PFSK-1 (cell line): Measurements from ENCODE around the gene NID1.

Source experiments
- FOXP2 ChIP-seq: optimal IDR thresholded peaks from 2 replicates; pipeline ENCODE3; 2011; ENCODE audit warnings: borderline replicate concordance, control low read depth, inconsistent platforms; ENCODE audit not compliant: insufficient read depth; ENCODE audit errors: extremely low read length, extremely low read depth
- POLR2AphosphoS5 ChIP-seq: IDR thresholded peaks from 2 replicates; pipeline ENCODE4 v1.6.1; 2012; ENCODE audit warnings: low read depth, mild to moderate bottlenecking, control low read depth, low read length, moderate library complexity
- SIN3A ChIP-seq: IDR thresholded peaks from 2 replicates; pipeline ENCODE4 v1.6.1; 2012; ENCODE audit warnings: mild to moderate bottlenecking, low read length, moderate library complexity, borderline replicate concordance; ENCODE audit not compliant: insufficient read depth
- TAF1 ChIP-seq: IDR thresholded peaks from 2 replicates; pipeline ENCODE4 v1.6.1; 2012; ENCODE audit warnings: low read length, control low read depth, borderline replicate concordance; ENCODE audit not compliant: insufficient read depth
- TF ChIP-seq, protein P1 (sequence below), 2 experiments: IDR thresholded peaks; 2 replicates each; pipeline versions ENCODE4 v1.6.1 to v1.8.0; 2011 to 2012; ENCODE audit warnings: low read depth in 2 of 2, low read length in 2 of 2, control low read depth in 1 of 2, inconsistent platforms in 1 of 2, mild to moderate bottlenecking in 1 of 2, moderate library complexity in 1 of 2; ENCODE audit not compliant: insufficient read depth in 1 of 2

The NID1 gene

DNA sequence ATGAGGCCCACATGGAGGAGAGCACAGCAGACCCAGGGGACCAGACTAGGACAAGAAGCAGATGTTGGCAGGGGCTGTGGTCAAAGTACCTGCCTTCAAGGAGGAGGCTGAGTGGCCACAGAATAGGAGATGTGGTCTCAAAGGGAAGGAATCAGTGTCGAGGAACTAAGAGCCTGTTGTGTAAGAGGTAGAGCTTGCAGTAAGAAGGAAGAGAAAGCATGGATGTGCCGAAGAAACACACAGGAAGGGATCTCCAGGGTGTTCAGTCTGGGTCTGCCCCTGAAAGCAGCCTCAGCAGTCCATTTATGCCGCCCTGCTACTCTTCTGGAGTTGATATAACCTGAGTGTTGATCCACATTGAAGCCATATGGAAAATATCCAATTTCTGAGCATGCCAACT, 83.9 kb downstream of the NID1 start:
- TF ChIP-seq FOXP2 (no peak), TAF1 (no peak), SIN3A (no peak), POLR2AphosphoS5 (no peak)
- TF ChIP-seq, protein P1, sequence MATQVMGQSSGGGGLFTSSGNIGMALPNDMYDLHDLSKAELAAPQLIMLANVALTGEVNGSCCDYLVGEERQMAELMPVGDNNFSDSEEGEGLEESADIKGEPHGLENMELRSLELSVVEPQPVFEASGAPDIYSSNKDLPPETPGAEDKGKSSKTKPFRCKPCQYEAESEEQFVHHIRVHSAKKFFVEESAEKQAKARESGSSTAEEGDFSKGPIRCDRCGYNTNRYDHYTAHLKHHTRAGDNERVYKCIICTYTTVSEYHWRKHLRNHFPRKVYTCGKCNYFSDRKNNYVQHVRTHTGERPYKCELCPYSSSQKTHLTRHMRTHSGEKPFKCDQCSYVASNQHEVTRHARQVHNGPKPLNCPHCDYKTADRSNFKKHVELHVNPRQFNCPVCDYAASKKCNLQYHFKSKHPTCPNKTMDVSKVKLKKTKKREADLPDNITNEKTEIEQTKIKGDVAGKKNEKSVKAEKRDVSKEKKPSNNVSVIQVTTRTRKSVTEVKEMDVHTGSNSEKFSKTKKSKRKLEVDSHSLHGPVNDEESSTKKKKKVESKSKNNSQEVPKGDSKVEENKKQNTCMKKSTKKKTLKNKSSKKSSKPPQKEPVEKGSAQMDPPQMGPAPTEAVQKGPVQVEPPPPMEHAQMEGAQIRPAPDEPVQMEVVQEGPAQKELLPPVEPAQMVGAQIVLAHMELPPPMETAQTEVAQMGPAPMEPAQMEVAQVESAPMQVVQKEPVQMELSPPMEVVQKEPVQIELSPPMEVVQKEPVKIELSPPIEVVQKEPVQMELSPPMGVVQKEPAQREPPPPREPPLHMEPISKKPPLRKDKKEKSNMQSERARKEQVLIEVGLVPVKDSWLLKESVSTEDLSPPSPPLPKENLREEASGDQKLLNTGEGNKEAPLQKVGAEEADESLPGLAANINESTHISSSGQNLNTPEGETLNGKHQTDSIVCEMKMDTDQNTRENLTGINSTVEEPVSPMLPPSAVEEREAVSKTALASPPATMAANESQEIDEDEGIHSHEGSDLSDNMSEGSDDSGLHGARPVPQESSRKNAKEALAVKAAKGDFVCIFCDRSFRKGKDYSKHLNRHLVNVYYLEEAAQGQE (IDR thresholded peaks at IDR 0.05; ENCODE audit: insufficient read depth in 1 of 2, low read depth in 2 of 2, low read length in 2 of 2), result no peak

DNA sequence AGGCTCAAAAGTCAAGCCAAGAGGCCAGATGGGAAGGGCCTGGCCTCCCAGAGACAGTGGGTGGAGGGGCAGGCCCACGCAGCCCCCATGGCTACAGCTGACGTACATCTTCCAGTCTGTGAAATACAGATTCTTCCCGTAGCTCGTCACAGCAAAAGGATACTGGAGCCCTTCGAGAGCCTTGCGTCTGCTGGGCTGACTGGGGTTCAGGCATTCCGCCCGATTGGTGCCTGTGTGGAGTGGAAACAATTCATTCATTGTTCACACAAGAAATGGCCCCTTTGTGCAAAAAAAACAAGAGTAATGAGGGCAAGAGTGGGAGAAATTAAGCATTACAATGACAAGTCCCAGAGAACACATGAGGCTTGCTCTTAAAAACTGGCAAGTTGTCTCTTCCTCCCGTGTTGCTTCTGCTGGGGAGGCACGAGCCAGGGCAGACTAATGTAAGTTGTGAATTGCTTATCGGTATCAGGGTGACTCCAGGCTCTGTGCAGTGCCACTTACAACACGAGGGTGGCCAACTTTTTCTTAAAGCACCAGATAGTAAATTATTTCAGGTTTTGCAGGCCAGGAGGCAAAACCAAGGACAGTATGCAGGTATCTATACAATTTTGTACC, 85.1 kb downstream of the NID1 start:
- no peak for TF ChIP-seq FOXP2
- TF ChIP-seq POLR2AphosphoS5, result no peak
- TF ChIP-seq TAF1, result no peak
- TF ChIP-seq SIN3A, result no peak
- TF ChIP-seq, protein P1 (IDR thresholded peaks at IDR 0.05; ENCODE audit: insufficient read depth in 1 of 2, low read depth in 2 of 2, low read length in 2 of 2), result no peak

DNA sequence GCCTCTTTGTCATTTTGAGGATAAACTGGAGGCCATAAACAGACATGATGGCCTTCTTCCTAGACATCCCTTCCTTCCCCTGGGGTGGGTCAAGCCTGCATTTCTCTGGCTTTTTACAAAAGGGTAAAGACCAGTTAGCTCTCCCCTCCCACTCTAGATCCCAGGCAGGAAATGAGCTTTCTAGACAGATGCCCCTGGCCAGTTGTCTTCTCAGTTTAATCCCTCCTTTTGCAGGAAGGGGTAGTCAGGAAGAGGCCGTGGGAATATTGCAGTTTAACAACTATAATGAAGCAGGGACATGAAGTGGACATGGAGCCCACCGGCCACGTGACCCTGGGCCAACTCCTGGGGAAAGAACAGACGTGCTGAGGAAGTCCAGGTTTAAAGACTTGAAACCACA, 85.7 kb downstream of the NID1 start:
- TF ChIP-seq, protein P1 (IDR thresholded peaks at IDR 0.05; ENCODE audit: insufficient read depth in 1 of 2, low read depth in 2 of 2, low read length in 2 of 2), result no peak
- TF ChIP-seq SIN3A (no peak), TAF1 (no peak), POLR2AphosphoS5 (no peak), FOXP2 (no peak)

DNA sequence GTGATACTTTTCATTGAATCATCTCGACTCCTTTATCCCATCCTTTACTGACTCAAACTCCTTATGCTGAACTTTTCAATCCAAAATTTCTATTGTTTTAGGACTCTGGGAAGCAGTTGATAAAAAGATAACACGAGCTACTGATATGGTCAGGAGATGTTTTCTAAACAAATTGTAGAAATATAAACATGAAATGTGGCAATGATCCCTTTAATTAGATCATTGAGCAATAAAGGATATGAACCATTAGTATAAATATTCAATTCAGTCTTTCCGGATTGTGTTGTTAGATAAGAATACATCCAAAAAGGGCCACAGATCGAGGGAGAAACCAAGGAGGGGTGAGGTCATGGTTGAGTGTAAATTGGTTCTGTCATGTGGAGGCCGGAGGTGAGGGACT, 88.4 kb downstream of the NID1 start:
- TF ChIP-seq POLR2AphosphoS5, result no peak
- no peak for TF ChIP-seq FOXP2
- no peak for TF ChIP-seq SIN3A
- TF ChIP-seq, protein P1 (IDR thresholded peaks at IDR 0.05; ENCODE audit: insufficient read depth in 1 of 2, low read depth in 2 of 2, low read length in 2 of 2), result no peak
- TF ChIP-seq TAF1, result no peak

DNA sequence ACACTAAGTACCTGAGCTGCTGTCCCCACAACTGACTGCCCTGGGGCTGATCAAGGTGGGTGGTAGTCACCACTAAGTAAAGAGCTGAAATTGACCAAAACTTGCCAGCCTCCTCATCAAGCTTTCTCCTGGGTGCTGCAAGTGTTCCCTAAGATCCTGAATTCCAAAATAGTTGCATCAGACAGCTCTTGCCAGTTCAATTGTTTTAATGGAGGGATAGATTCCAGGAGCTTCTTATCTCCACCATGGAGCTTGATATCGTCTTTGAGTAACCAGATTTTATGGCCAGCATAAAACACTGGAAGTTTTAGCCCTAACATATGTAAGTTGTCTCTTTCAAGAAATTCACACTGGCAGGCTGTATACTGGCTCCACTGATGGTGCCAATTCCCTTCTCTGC, 90.3 kb downstream of the NID1 start:
- TF ChIP-seq, protein P1 (IDR thresholded peaks at IDR 0.05; ENCODE audit: insufficient read depth in 1 of 2, low read depth in 2 of 2, low read length in 2 of 2), result no peak
- TF ChIP-seq POLR2AphosphoS5 (no peak), SIN3A (no peak), TAF1 (no peak), FOXP2 (no peak)
